IPS-20b (cell line): ENCODE data around the gene SLC41A3.

ENCODE experiments used
- H3K27ac ChIP-seq: one replicate; pipeline ENCODE4 v1.5.1; 2013; ENCODE audit warnings: low read length
- H3K27me3 ChIP-seq: 2 replicates; pipeline ENCODE4 v1.6.1; 2013; ENCODE audit warnings: mild to moderate bottlenecking, low read length, inconsistent platforms; ENCODE audit not compliant: insufficient read depth
- H3K36me3 ChIP-seq: 2 replicates; pipeline ENCODE4 v1.6.1; 2013; ENCODE audit warnings: low read depth, mild to moderate bottlenecking, inconsistent platforms, low read length, moderate library complexity; ENCODE audit not compliant: insufficient read depth
- H3K4me1 ChIP-seq: 2 replicates; pipeline ENCODE4 v1.6.1; 2013; ENCODE audit warnings: mild to moderate bottlenecking, control low read depth, inconsistent platforms, low read length, moderate library complexity; ENCODE audit not compliant: insufficient read depth
- H3K4me3 ChIP-seq: 2 replicates; pipeline ENCODE4 v1.5.1; 2013; ENCODE audit warnings: mild to moderate bottlenecking, low read length, inconsistent platforms
- H3K9ac ChIP-seq: 2 replicates; pipeline ENCODE4 v1.6.1; 2013; ENCODE audit warnings: low read depth, mild to moderate bottlenecking, inconsistent platforms, low read length, moderate library complexity
- H3K9me3 ChIP-seq: 2 replicates; pipeline ENCODE4 v1.6.1; 2013; ENCODE audit warnings: mild to moderate bottlenecking, low read depth, low read length, inconsistent platforms; ENCODE audit not compliant: insufficient read depth

Gene SLC41A3

GRCh38 chr3:126083913-126084767, at the start of gene SLC41A3:
Gene SLC41A3, minus strand, starts transcription at chr3:126084124. Its CDS starts 15,905 bp downstream, at chr3:126068219.
- Histone ChIP-seq H3K27ac (no peak within 1 kb of the TSS), H3K4me1 (peaks cover 4% of the 10 kb centered on the region; the same call in 1 of the 2 replicates)

DNA sequence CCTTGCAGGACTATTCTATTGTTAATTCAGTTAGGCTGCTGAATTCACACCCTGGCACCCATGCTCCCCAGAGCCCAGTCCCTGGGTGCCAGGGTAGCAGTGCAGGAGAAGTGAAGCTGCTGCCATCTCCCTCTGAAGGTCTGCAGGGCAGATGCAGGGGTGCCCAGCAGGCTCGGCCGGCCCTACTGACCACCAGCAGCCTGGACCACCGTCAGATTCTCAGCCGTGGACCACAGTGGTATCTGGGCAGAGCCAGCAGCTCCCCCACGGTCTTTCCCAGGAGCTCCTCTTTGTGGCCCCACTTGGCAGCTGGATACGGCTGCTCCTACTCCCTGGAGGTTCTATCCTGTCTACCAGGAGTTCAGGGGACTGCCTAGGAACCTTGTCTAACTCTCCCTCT, 49.7 kb upstream of the SLC41A3 start:
- no peaks in the 10 kb centered on the region for H3K36me3 ChIP-seq
- H3K27ac ChIP-seq = no peak overlapping the region
- H3K9me3 ChIP-seq = no peaks in the 10 kb centered on the region
- no peak overlapping the region for H3K4me3 ChIP-seq
- H3K27me3 ChIP-seq = peaks cover 22% of the 10 kb centered on the region
- H3K9ac ChIP-seq = no peak overlapping the region
- peaks cover 9% of the 10 kb centered on the region; the same call in 1 of the 2 replicates for H3K4me1 ChIP-seq

More at GRCh38 chr3:126083913-126084767, at the start of gene SLC41A3:
- Histone ChIP-seq H3K9me3 (peaks cover 25% of the 10 kb centered on the region), H3K36me3 (no peaks in the 10 kb centered on the region), H3K4me3 (peak within 1 kb of the TSS; percentile 80), H3K27me3 (no peaks in the 10 kb centered on the region), H3K9ac (peak within 1 kb of the TSS; percentile 77)

- Histone ChIP-seq H3K27me3 (peaks cover 22% of the 10 kb centered on the region), H3K9ac (peak overlapping the region; percentile 52; the same call in 1 of the 2 replicates), H3K4me3 (peak overlapping the region; percentile 12; the same call in 1 of the 2 replicates), H3K4me1 (peaks cover 9% of the 10 kb centered on the region; the same call in 1 of the 2 replicates), H3K9me3 (no peaks in the 10 kb centered on the region), H3K36me3 (no peaks in the 10 kb centered on the region), H3K27ac (no peak overlapping the region)
Measured at GRCh38 chr3:126132751-126133511, 49.0 kb upstream of the SLC41A3 start.

GRCh38 chr3:126131881-126132750, 48.2 kb upstream of the SLC41A3 start:
- no peak overlapping the region for H3K4me3 ChIP-seq
- peaks cover 9% of the 10 kb centered on the region; the same call in 1 of the 2 replicates for H3K4me1 ChIP-seq
- no peak overlapping the region for H3K27ac ChIP-seq
- H3K27me3 ChIP-seq = peaks cover 22% of the 10 kb centered on the region
- H3K9ac ChIP-seq = peak overlapping the region; percentile 52; the same call in 1 of the 2 replicates
- no peaks in the 10 kb centered on the region for H3K9me3 ChIP-seq
- H3K36me3 ChIP-seq = no peaks in the 10 kb centered on the region

DNA sequence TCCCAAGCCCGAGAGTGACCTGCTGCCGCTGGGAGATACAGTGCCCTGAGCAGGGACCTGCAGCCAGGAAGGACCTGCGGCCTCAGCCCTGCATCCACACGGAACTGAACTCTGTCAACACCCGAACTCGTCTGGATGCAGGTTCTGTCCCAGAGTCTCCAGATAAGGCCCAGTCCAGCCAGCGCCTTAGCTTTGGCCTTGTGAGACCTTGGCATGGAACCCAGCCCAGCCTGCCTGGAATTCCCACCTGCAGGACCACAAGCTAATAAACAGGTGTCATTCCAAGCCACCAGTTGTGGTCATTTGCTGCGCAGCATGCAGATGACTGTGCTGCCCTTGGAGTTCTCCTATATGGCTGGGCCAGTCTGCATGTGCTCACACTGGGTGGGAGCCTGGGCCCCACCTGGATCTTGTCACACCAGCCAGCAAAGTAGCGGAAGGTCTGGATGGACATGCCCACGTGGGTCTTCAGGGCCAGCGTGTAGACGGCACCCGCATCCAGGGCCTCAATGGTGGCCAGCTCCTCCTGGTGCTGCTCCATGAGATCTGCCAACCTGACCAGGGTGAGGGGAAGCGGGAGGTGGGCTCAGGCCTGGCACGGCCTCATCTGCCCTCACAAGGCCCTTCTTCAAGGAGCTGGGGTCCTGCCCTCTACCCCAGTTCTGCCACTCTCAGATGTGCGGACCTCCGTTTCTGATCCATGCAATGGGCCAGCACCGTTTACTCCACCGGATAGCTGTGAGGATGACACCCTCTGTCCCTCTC, 47.2 kb upstream of the SLC41A3 start:
- H3K9me3 ChIP-seq = no peaks in the 10 kb centered on the region
- no peak overlapping the region for H3K4me3 ChIP-seq
- no peak overlapping the region for H3K9ac ChIP-seq
- H3K4me1 ChIP-seq = peaks cover 9% of the 10 kb centered on the region; the same call in 1 of the 2 replicates
- no peak overlapping the region for H3K27ac ChIP-seq
- no peaks in the 10 kb centered on the region for H3K36me3 ChIP-seq
- H3K27me3 ChIP-seq = peaks cover 22% of the 10 kb centered on the region

- no peak overlapping the region for H3K9ac ChIP-seq
- no peaks in the 10 kb centered on the region for H3K36me3 ChIP-seq
- no peaks in the 10 kb centered on the region for H3K9me3 ChIP-seq
- H3K4me3 ChIP-seq = no peak overlapping the region
- peaks cover 22% of the 10 kb centered on the region for H3K27me3 ChIP-seq
- H3K27ac ChIP-seq = no peak overlapping the region
- H3K4me1 ChIP-seq = peaks cover 9% of the 10 kb centered on the region; the same call in 1 of the 2 replicates
Measured at GRCh38 chr3:126130081-126130855, 46.3 kb upstream of the SLC41A3 start.

DNA sequence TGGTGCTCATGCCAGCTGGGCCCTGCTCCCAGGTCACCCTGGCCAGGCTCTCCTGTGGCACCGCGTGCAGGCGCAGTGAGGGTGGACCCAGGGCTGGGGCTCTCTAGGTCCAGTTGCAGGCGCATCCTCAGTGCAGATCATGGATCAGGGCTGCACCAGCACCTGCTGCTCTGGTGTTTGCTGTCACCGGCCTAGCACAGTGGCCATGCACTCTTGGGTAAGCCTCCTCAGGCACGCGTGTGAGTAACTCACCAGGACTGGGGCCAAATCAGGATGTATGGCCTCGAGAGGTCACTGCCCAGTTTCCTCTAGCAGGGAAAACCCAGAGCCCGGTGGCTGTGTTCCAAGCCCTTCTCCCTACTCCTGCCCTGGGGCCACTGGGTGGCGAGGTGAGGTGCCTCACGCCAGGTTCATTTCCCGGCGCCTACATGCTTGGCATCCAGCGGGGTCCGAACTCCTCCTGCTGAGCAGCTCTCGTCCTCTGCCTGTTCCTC, 45.5 kb upstream of the SLC41A3 start:
- H3K9me3 ChIP-seq = no peaks in the 10 kb centered on the region
- no peak overlapping the region for H3K27ac ChIP-seq
- no peak overlapping the region for H3K4me3 ChIP-seq
- no peaks in the 10 kb centered on the region for H3K36me3 ChIP-seq
- peaks cover 14% of the 10 kb centered on the region for H3K27me3 ChIP-seq
- H3K4me1 ChIP-seq = peaks cover 9% of the 10 kb centered on the region; the same call in 1 of the 2 replicates
- no peak overlapping the region for H3K9ac ChIP-seq

- H3K27me3 ChIP-seq = peaks cover 9% of the 10 kb centered on the region; the same call in 1 of the 2 replicates
- H3K9me3 ChIP-seq = no peaks in the 10 kb centered on the region
- no peaks in the 10 kb centered on the region for H3K36me3 ChIP-seq
- H3K9ac ChIP-seq = no peak overlapping the region
- no peak overlapping the region for H3K27ac ChIP-seq
- peaks cover 12% of the 10 kb centered on the region; the same call in 1 of the 2 replicates for H3K4me1 ChIP-seq
- no peak overlapping the region for H3K4me3 ChIP-seq
Measured at GRCh38 chr3:126128504-126129397, 44.8 kb upstream of the SLC41A3 start.

- Histone ChIP-seq H3K4me1 (peaks cover 9% of the 10 kb centered on the region; the same call in 1 of the 2 replicates), H3K36me3 (no peaks in the 10 kb centered on the region), H3K4me3 (no peak overlapping the region), H3K9me3 (no peaks in the 10 kb centered on the region), H3K9ac (no peak overlapping the region), H3K27ac (no peak overlapping the region), H3K27me3 (peaks cover 5% of the 10 kb centered on the region; the same call in 1 of the 2 replicates)
Measured at GRCh38 chr3:126127904-126128303, 44.0 kb upstream of the SLC41A3 start.
